A549 (cell line): ENCODE measurements around the gene FAM136A. TPM values are rescaled to one million over a fixed set of nuclear protein-coding genes. Genes with fewer than 3 reads are reported as not detected.

Experiments used
- ATAC-seq, 2 experiments: fragments of 200-7000 bp in 1 of 2; fragments of >200 bp in 1 of 2; cut with Nextera tagmentation in 1 of 2; cut with Tn5 transposase in 1 of 2; 3 replicates each; pipeline versions ENCODE4 v1.8.0 to v1.9.1; 2018 to 2020; ENCODE audit warnings: mild to moderate bottlenecking in 1 of 2, moderate library complexity in 1 of 2
- CTCF ChIA-PET: fragments of 300-600 bp; sonication (Branson Sonifier 250); formaldehyde crosslinking; extraction: SDS; loops from one replicate; lab custom pipeline; 2021; ENCODE audit warnings: antibody characterized with exemption, inconsistent platforms; lab: Yijun Ruan, JAX
- POLR2A ChIA-PET: fragments of 350-600 bp; formaldehyde crosslinking; extraction: SDS; loops from one replicate; lab custom pipeline; 2021; ENCODE audit warnings: antibody characterized with exemption, inconsistent platforms; lab: Yijun Ruan, JAX
- DNase-seq, 2 experiments: peaks; one replicate each; pipeline versions ENCODE4 v3.0.0 to v3.0.0-alpha.2; 2011 to 2016; ENCODE audit warnings: low read depth in 1 of 2, low spot score in 1 of 2
- FAIRE-seq: peaks from 2 replicates; lab custom pipeline; 2011; peaks lifted over from hg19 to GRCh38; lab: Jason Lieb, UNC
- H3K27ac ChIP-seq, 2 experiments: fragments of >200 bp; sonication (Bioruptor Twin); formaldehyde crosslinking; 3 replicates each; pipeline ENCODE4 v1.5.1; 2016 to 2017
- H3K4me1 ChIP-seq: fragments of >200 bp; sonication (Bioruptor Twin); formaldehyde crosslinking; 3 replicates; pipeline ENCODE4 v1.6.1; 2016
- H3K4me2 ChIP-seq: fragments of >200 bp; sonication (Bioruptor Twin); formaldehyde crosslinking; 3 replicates; pipeline ENCODE4 v1.6.1; 2016
- H3K4me3 ChIP-seq: fragments of >200 bp; sonication (Bioruptor Twin); formaldehyde crosslinking; 3 replicates; pipeline ENCODE4 v1.5.1; 2016
- H3K9me3 ChIP-seq: fragments of >200 bp; sonication (Bioruptor Twin); formaldehyde crosslinking; 3 replicates; pipeline ENCODE4 v1.6.1; 2016
- CBX8 ChIP-seq: fragments of 200-600 bp; sonication (generic); IDR thresholded peaks from 2 replicates; pipeline ENCODE4 v1.6.1; 2016
- CEBPB ChIP-seq, 2 experiments: fragments of >200 bp in 1 of 2; sonication (Bioruptor Twin) in 1 of 2; formaldehyde crosslinking in 1 of 2; IDR thresholded peaks; 2 replicates each; pipeline ENCODE4 v1.6.1; 2012 to 2016
- CHD2 ChIP-seq: fragments of 150-350 bp; IDR thresholded peaks from 2 replicates; pipeline ENCODE4 v1.6.1; 2014; ENCODE audit warnings: low read length; ENCODE audit not compliant: partially characterized antibody
- ESRRA ChIP-seq: fragments of 150-350 bp; IDR thresholded peaks from 2 replicates; pipeline ENCODE4 v1.6.1; 2014; ENCODE audit warnings: mild to moderate bottlenecking, low read length, borderline replicate concordance
- FOXS1 ChIP-seq: fragments of 250-450 bp; sonication (Bioruptor Pico); IDR thresholded peaks from 2 replicates; pipeline ENCODE4 v1.5.0; 2020; ENCODE audit warnings: mild to moderate bottlenecking, moderate library complexity
- HDAC2 ChIP-seq: fragments of 200-600 bp; sonication (generic); IDR thresholded peaks from 2 replicates; pipeline ENCODE4 v1.6.1; 2016
- HOXB13 ChIP-seq: fragments of 250-450 bp; sonication (Bioruptor Pico); IDR thresholded peaks from 2 replicates; pipeline ENCODE4 v1.5.0; 2020; ENCODE audit warnings: low read depth, mild to moderate bottlenecking, moderate library complexity
- HOXB5 ChIP-seq: fragments of 250-450 bp; sonication (Bioruptor Pico); IDR thresholded peaks from 2 replicates; pipeline ENCODE4 v1.5.0; 2020; ENCODE audit warnings: mild to moderate bottlenecking, moderate library complexity
- JUN ChIP-seq, 2 experiments: fragments of >200 bp; sonication (Bioruptor Twin); formaldehyde crosslinking; IDR thresholded peaks; 2 replicates in 1 of 2; 3 replicates in 1 of 2; pipeline ENCODE4 v1.6.1; 2016 to 2017
- KDM5A ChIP-seq: fragments of 200-600 bp; sonication (generic); IDR thresholded peaks from 2 replicates; pipeline ENCODE4 v1.6.1; 2016; ENCODE audit warnings: antibody characterized with exemption, mild to moderate bottlenecking
- MYC ChIP-seq: IDR thresholded peaks from 2 replicates; pipeline ENCODE4 v1.6.1; 2012; ENCODE audit warnings: mild to moderate bottlenecking, inconsistent platforms, low read length, improper control_type of control experiment, borderline replicate concordance
- NR3C1 ChIP-seq: fragments of >200 bp; sonication (Bioruptor Twin); formaldehyde crosslinking; IDR thresholded peaks from 3 replicates; pipeline ENCODE4 v1.6.1; 2017
- PHF8 ChIP-seq: fragments of 200-600 bp; sonication (generic); IDR thresholded peaks from 2 replicates; pipeline ENCODE4 v1.6.1; 2016; ENCODE audit warnings: low read depth, mild to moderate bottlenecking, antibody characterized with exemption, moderate library complexity, borderline replicate concordance
- POLR2A ChIP-seq: IDR thresholded peaks from 2 replicates; pipeline ENCODE4 v1.6.1; 2012; ENCODE audit warnings: mild to moderate bottlenecking, low read length
- RCOR1 ChIP-seq: fragments of 150-350 bp; IDR thresholded peaks from 2 replicates; pipeline ENCODE4 v1.6.1; 2014; ENCODE audit warnings: antibody characterized with exemption, low read length, low read depth
- RFX5 ChIP-seq: fragments of 450-650 bp; IDR thresholded peaks from 2 replicates; pipeline ENCODE4 v1.7.1; 2014; ENCODE audit warnings: antibody characterized with exemption, mild to moderate bottlenecking, moderate library complexity
- TP53 ChIP-seq: fragments of 250-450 bp; sonication (Bioruptor Pico); IDR thresholded peaks from 2 replicates; pipeline ENCODE4 v1.5.0; 2021; ENCODE audit warnings: mild to moderate bottlenecking, moderate library complexity
- WGBS: methylation state at CpG from one replicate; pipeline ENCODE4 v1.1.6; 2017; ENCODE audit errors: missing lambda C conversion rate; 5-methylcytosine and 5-hydroxymethylcytosine counted together
- polyA plus RNA-seq, 4 experiments: library from polyadenylated mRNA; depleted of rRNA in 3 of 4; stranded (reverse); fragments of >200 nt; fragmentation: RNase III in 1 of 4; extraction: RNeasy Plus Mini Kit Qiagen cat#74134 plus additional on column Dnase treatment in 1 of 4; gene quantifications; 2 replicates in 3 of 4; 3 replicates in 1 of 4; pipeline ENCODE4 v1.2.3, GENCODE V29; 2011 to 2017
- TF ChIP-seq, protein P1 (sequence below): fragments of 250-450 bp; sonication (Bioruptor Pico); IDR thresholded peaks from 2 replicates; pipeline ENCODE4 v1.5.0; 2021; ENCODE audit warnings: mild to moderate bottlenecking, moderate library complexity, borderline replicate concordance
- TF ChIP-seq, protein P2 (sequence below): IDR thresholded peaks from 2 replicates; pipeline ENCODE4 v1.6.1; 2012; ENCODE audit warnings: low read depth, borderline replicate concordance
- TF ChIP-seq, protein P3 (sequence below): fragments of >200 bp; sonication (Bioruptor Twin); formaldehyde crosslinking; IDR thresholded peaks from 3 replicates; pipeline ENCODE4 v1.6.1; 2016
- TF ChIP-seq, protein P4 (sequence below): fragments of 250-450 bp; sonication (Bioruptor Pico); IDR thresholded peaks from 2 replicates; pipeline ENCODE4 v1.5.0; 2020; ENCODE audit warnings: low read depth, mild to moderate bottlenecking, moderate library complexity

FAM136A gene
- polyA plus RNA-seq, 2 of the 4 experiments (the other 2 are of a cell fraction) = 117 to 119 TPM

DNA sequence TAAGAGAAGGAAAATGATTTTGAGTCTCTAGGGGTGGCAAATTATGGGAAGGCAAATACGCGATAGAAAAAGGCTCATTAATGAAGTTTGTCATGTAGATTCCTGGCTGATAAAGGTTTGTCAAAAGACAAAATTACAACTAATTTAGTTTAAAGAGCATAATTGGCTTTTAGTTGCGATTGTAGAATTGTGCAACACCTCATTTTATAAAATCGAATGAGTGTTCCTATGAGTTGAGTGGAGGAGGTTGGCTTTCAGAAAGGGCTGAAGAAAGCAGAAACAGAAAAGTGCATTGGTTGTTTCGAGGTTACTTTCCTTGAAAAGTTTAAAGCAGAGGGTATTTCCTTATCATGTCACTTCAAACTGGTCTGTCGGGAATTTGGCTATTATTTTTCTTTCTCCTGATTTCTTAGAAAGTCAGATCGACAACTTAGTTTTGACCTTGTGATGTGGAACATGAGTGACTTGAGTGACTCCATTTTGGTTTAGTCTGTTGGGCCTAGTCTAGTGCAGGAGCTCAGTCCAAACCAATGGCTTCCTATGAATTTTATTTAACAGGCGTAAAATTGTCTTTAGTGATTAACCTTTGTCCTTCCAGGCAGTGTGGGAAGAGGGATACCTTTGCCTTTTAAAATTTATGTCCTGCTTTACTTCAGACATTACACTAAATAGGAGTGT lies 46.1 kb downstream of the FAM136A start:
- FAIRE-seq (no peak), ATAC-seq (no peak), DNase-seq (no peak)
- Histone ChIP-seq H3K4me2 (no peak overlapping the region), H3K4me1 (peaks cover 5% of the 10 kb centered on the region; the same call in 1 of the 3 replicates), H3K4me3 (no peak overlapping the region), H3K27ac (no peak overlapping the region), H3K9me3 (no peaks in the 10 kb centered on the region)
- WGBS = 91% methylated on average over 8 of the region's 8 CpGs
- TF ChIP-seq HOXB13 (CRISPR knock-in tag) = no peak
- peak in 1 of 2 experiments; percentile 32; a peak in 1 of 4 replicates for TF ChIP-seq CEBPB (IDR thresholded peaks at IDR 0.05)
- ChIA-PET CTCF (no interaction called here), POLR2A (no interaction called here)

DNA sequence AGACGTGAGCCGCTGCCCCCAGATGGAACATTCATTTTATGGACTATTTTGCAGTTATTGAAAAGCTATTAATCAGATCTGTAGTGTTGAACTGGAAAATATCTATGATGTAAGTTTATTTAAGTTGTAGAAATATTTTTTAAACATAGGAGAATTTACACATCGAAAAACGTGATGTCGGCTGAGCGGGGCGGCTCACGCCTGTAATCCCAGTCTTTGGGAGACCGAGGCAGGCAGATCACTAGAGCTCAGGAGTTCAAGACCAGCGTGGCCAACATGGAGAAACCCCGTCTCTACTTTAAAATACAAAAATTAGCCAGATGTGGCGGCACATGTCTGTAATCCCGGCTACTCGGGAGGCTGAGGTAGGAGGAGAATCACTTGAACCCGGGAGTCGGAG lies 51.4 kb downstream of the FAM136A start:
- ChIA-PET CTCF (interaction anchor here (1.5 kb wide), 1 partner anchor 59 kb away, joined by 3 read pairs; the partner anchor contains the start of gene C2orf42), POLR2A (interaction anchor here (2.6 kb wide), 1 partner anchor 43 kb away, joined by 20 read pairs; the partner anchor contains the start of gene SNRPG)
- DNase-seq (no peak), ATAC-seq (no peak), FAIRE-seq (no peak)
- Histone ChIP-seq H3K4me1 (peaks cover 14% of the 10 kb centered on the region), H3K4me2 (no peak overlapping the region), H3K27ac (no peak overlapping the region), H3K9me3 (no peaks in the 10 kb centered on the region), H3K4me3 (no peak overlapping the region)
- 84% methylated on average over 16 of the region's 16 CpGs for WGBS
- TF ChIP-seq CEBPB (IDR thresholded peaks at IDR 0.05) (no peak), CBX8 (no peak), MYC (no peak)

DNA sequence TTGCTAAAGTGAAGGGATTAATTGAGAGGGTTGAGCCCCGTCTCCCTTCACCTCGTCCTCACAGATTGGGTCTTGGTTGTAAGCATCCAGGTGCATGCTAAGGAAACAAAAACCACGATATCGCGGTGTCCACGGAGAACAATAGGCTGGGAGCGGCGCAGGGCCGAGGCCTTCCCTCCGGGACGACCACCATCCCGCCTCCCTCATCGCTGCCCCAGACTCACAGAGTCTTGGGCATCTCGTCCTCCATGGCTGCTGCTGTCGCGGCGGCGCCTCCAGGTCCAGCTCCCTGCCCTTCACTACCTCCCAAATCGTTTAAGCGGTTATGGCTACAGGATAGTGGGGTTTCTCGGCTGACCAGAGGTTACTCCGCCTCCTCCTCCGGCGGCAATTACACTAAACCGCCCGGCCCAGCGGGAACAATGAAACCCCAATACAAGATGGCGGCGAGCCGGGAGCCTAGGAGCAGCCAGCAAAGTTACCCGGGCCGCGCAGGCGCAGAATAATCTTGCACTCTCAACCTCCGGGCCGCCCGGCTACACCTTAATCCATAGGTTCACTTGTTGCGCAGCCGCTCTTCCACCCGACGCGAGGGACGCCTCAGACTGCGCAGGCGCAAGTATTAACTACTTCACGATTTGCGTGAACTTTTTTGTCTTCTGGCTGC lies 53.6 kb downstream of the FAM136A start, which contains the start of gene TIA1:
TSS of gene TIA1 (minus strand) at position 448 of the 667 bp plus-strand sequence. CDS start at position 250, 198 bp downstream.
- FAIRE-seq = no peak

More for the DNA sequence above, 53.6 kb downstream of the FAM136A start, which contains the start of gene TIA1:
- H3K9me3 ChIP-seq = no peaks in the 10 kb centered on the region
- TF ChIP-seq, protein P1, sequence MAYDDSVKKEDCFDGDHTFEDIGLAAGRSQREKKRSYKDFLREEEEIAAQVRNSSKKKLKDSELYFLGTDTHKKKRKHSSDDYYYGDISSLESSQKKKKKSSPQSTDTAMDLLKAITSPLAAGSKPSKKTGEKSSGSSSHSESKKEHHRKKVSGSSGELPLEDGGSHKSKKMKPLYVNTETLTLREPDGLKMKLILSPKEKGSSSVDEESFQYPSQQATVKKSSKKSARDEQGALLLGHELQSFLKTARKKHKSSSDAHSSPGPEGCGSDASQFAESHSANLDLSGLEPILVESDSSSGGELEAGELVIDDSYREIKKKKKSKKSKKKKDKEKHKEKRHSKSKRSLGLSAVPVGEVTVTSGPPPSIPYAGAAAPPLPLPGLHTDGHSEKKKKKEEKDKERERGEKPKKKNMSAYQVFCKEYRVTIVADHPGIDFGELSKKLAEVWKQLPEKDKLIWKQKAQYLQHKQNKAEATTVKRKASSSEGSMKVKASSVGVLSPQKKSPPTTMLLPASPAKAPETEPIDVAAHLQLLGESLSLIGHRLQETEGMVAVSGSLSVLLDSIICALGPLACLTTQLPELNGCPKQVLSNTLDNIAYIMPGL (CRISPR knock-in tag) = peak; percentile 62; the same call in 1 of the 2 replicates
- 0 out of 2 replicates have a peak, but pooled peaks have one; percentile 19 for TF ChIP-seq HOXB5 (CRISPR knock-in tag)
- TF ChIP-seq RFX5 = peak; percentile 25; the same call in 1 of the 2 replicates
- TF ChIP-seq HDAC2 = no peak
- TF ChIP-seq, protein P2, sequence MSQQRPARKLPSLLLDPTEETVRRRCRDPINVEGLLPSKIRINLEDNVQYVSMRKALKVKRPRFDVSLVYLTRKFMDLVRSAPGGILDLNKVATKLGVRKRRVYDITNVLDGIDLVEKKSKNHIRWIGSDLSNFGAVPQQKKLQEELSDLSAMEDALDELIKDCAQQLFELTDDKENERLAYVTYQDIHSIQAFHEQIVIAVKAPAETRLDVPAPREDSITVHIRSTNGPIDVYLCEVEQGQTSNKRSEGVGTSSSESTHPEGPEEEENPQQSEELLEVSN = 0 out of 2 replicates have a peak, but pooled peaks have one; percentile 10
- peak; percentile 99 for TF ChIP-seq PHF8
- no peak for TF ChIP-seq NR3C1
- peak; percentile 74 for TF ChIP-seq POLR2A
- TF ChIP-seq KDM5A = 0 out of 2 replicates have a peak, but pooled peaks have one; percentile 12
- peak; percentile 40 for TF ChIP-seq CHD2
- peak; percentile 77 to 95 for TF ChIP-seq JUN (IDR thresholded peaks at IDR 0.05)
- TF ChIP-seq, protein P3, sequence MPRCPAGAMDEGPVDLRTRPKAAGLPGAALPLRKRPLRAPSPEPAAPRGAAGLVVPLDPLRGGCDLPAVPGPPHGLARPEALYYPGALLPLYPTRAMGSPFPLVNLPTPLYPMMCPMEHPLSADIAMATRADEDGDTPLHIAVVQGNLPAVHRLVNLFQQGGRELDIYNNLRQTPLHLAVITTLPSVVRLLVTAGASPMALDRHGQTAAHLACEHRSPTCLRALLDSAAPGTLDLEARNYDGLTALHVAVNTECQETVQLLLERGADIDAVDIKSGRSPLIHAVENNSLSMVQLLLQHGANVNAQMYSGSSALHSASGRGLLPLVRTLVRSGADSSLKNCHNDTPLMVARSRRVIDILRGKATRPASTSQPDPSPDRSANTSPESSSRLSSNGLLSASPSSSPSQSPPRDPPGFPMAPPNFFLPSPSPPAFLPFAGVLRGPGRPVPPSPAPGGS = peak; percentile 94; the same call in 2 of the 3 replicates
- peak; percentile 49; the same call in 1 of the 2 replicates for TF ChIP-seq ESRRA
- TF ChIP-seq RCOR1 = no peak; the same call in 1 of the 2 replicates
- TF ChIP-seq, protein P4, sequence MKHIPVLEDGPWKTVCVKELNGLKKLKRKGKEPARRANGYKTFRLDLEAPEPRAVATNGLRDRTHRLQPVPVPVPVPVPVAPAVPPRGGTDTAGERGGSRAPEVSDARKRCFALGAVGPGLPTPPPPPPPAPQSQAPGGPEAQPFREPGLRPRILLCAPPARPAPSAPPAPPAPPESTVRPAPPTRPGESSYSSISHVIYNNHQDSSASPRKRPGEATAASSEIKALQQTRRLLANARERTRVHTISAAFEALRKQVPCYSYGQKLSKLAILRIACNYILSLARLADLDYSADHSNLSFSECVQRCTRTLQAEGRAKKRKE (CRISPR knock-in tag) = no peak
- no peak for TF ChIP-seq FOXS1 (CRISPR knock-in tag)
- TF ChIP-seq TP53 (CRISPR knock-in tag) = peak; percentile 76; the same call in 1 of the 2 replicates
- TF ChIP-seq MYC = peak; percentile 64; the same call in 1 of the 2 replicates
- peak within 1 kb of the TSS; percentile 93 to 97 for H3K27ac ChIP-seq
- ChIA-PET CTCF (interaction anchor here (1.8 kb wide), 1 partner anchor 11 kb away, joined by 6 read pairs; no protein-coding TSS in a partner anchor), POLR2A (interaction anchor here (2.6 to 3.7 kb wide), 3 partner anchors 10 to 57 kb away, joined by 19 to 21 read pairs (median 20); partner anchors contain the start of genes C2orf42, PCYOX1 and SNRPG)
- peak; percentile 97 to 99 for DNase-seq
- ATAC-seq = peak; percentile 94 to 97
- H3K4me3 ChIP-seq = peak within 1 kb of the TSS; percentile 70
- 1% methylated on average over 47 of the region's 47 CpGs for WGBS
- peak within 1 kb of the TSS; percentile 85 for H3K4me2 ChIP-seq
- peaks cover 22% of the 10 kb centered on the region for H3K4me1 ChIP-seq
